H9 (cell line): Measurements from ENCODE around the gene CHAF1A. TPM values are rescaled to one million over a fixed set of nuclear protein-coding genes. Genes with fewer than 3 reads are reported as not detected.
A peak's percentile ranks its signal among the peaks of the same experiment; 100 is the strongest.

Experiments used
- DNase-seq: peaks from one replicate; pipeline ENCODE4 v3.0.0-alpha.2; 2017
- H2AFZ ChIP-seq: one replicate; pipeline ENCODE4 v1.6.1; 2013; ENCODE audit warnings: mild to moderate bottlenecking, low read length, control low read depth, moderate library complexity
- H2AK5ac ChIP-seq: 2 replicates; pipeline ENCODE4 v1.6.1; 2013; ENCODE audit warnings: low read length, control low read depth, mixed read lengths; ENCODE audit not compliant: insufficient read length
- H2BK120ac ChIP-seq: one replicate; pipeline ENCODE4 v1.6.1; 2013; ENCODE audit warnings: low read depth, mild to moderate bottlenecking, low read length, control low read depth, inconsistent platforms; ENCODE audit not compliant: poor library complexity, severe bottlenecking
- H2BK12ac ChIP-seq: 2 replicates; pipeline ENCODE4 v1.6.1; 2013; ENCODE audit warnings: low read length, control low read depth, mixed read lengths, low read depth; ENCODE audit not compliant: insufficient read length
- H2BK15ac ChIP-seq: 2 replicates; pipeline ENCODE4 v1.6.1; 2013; ENCODE audit warnings: low read depth, low read length, control low read depth
- H2BK20ac ChIP-seq: one replicate; pipeline ENCODE4 v1.6.1; 2013; ENCODE audit warnings: low read depth, mild to moderate bottlenecking, low read length, control low read depth, inconsistent platforms; ENCODE audit not compliant: poor library complexity, severe bottlenecking
- H2BK5ac ChIP-seq: 2 replicates; pipeline ENCODE4 v1.6.1; 2013; ENCODE audit warnings: low read length, control low read depth, mixed read lengths; ENCODE audit not compliant: insufficient read length
- H3K14ac ChIP-seq: 2 replicates; pipeline ENCODE4 v1.6.1; 2013; ENCODE audit warnings: low read length, control low read depth; ENCODE audit not compliant: insufficient read depth
- H3K18ac ChIP-seq: 2 replicates; pipeline ENCODE4 v1.6.1; 2013; ENCODE audit warnings: low read depth, mild to moderate bottlenecking, mixed read lengths, low read length, control low read depth; ENCODE audit not compliant: insufficient read length
- H3K23ac ChIP-seq: 2 replicates; pipeline ENCODE4 v1.6.1; 2013; ENCODE audit warnings: low read length, control low read depth, mixed read lengths, low read depth; ENCODE audit not compliant: insufficient read length
- H3K23me2 ChIP-seq: 2 replicates; pipeline ENCODE4 v1.6.1; 2013; ENCODE audit warnings: low read depth, mild to moderate bottlenecking, mixed read lengths, low read length, control low read depth; ENCODE audit not compliant: insufficient read length, poor library complexity, severe bottlenecking
- H3K27ac ChIP-seq: 2 replicates; pipeline ENCODE4 v1.5.1; 2013; ENCODE audit warnings: low read length, control low read depth, mixed read lengths, low read depth; ENCODE audit not compliant: insufficient read length
- H3K27me3 ChIP-seq: 2 replicates; pipeline ENCODE4 v1.6.1; 2013; ENCODE audit warnings: low read length, control low read depth, inconsistent platforms; ENCODE audit not compliant: insufficient read depth
- H3K4ac ChIP-seq: 2 replicates; pipeline ENCODE4 v1.6.1; 2013; ENCODE audit warnings: low read depth, mild to moderate bottlenecking, control low read depth, inconsistent platforms, low read length, moderate library complexity
- H3K4me1 ChIP-seq: 2 replicates; pipeline ENCODE4 v1.6.1; 2013; ENCODE audit warnings: low read length, control low read depth, inconsistent platforms; ENCODE audit not compliant: insufficient read depth
- H3K4me2 ChIP-seq: 2 replicates; pipeline ENCODE4 v1.6.1; 2013; ENCODE audit warnings: low read length, control low read depth, mixed read lengths; ENCODE audit not compliant: insufficient read length, insufficient read depth
- H3K56ac ChIP-seq: 2 replicates; pipeline ENCODE4 v1.6.1; 2013; ENCODE audit warnings: low read depth, mild to moderate bottlenecking, mixed read lengths, low read length, control low read depth; ENCODE audit not compliant: insufficient read length
- H3K79me1 ChIP-seq: 2 replicates; pipeline ENCODE4 v1.6.1; 2013; ENCODE audit warnings: low read depth, mild to moderate bottlenecking, moderate library complexity, low read length, control low read depth, inconsistent platforms; ENCODE audit not compliant: insufficient read depth, poor library complexity, severe bottlenecking
- H3K79me2 ChIP-seq: 2 replicates; pipeline ENCODE4 v1.6.1; 2013; ENCODE audit warnings: low read length, control low read depth, inconsistent platforms; ENCODE audit not compliant: insufficient read depth
- H3K9ac ChIP-seq: 2 replicates; pipeline ENCODE4 v1.6.1; 2013; ENCODE audit warnings: low read length, control low read depth, mixed read lengths; ENCODE audit not compliant: insufficient read length; ENCODE audit errors: extremely low read depth
- H3K9me3 ChIP-seq: one replicate; pipeline ENCODE4 v1.6.1; 2013; ENCODE audit warnings: low read depth, low read length, inconsistent platforms; ENCODE audit not compliant: control insufficient read depth
- H3T11ph ChIP-seq: one replicate; pipeline ENCODE4 v1.6.1; 2013; ENCODE audit warnings: mild to moderate bottlenecking, low read length, control low read depth, inconsistent platforms
- H4K20me1 ChIP-seq: one replicate; pipeline ENCODE4 v1.6.1; 2013; ENCODE audit not compliant: control insufficient read depth, insufficient read length, insufficient read depth
- H4K5ac ChIP-seq: 2 replicates; pipeline ENCODE4 v1.6.1; 2013; ENCODE audit warnings: low read depth, mild to moderate bottlenecking, mixed read lengths, low read length, control low read depth; ENCODE audit not compliant: insufficient read length
- H4K8ac ChIP-seq: replicated peaks from 2 replicates; pipeline ENCODE4 v1.6.1; 2013; ENCODE audit warnings: low read length, control low read depth, mixed read lengths, low read depth; ENCODE audit not compliant: insufficient read length
- H4K91ac ChIP-seq: 2 replicates; pipeline ENCODE4 v1.6.1; 2013; ENCODE audit warnings: low read depth, mild to moderate bottlenecking, moderate library complexity, mixed read lengths, low read length, control low read depth; ENCODE audit not compliant: insufficient read length
- H3K27ac Mint-ChIP-seq, 3 experiments: 2 replicates in 2 of 3; 3 replicates in 1 of 3; pipeline ENCODE4 v1.8.0; 2020 to 2021; ENCODE audit warnings: mixed read lengths in 3 of 3, mild to moderate bottlenecking in 1 of 3, moderate library complexity in 1 of 3
- H3K27me3 Mint-ChIP-seq: 2 replicates; pipeline ENCODE4 v1.8.0; 2021; ENCODE audit warnings: low read depth, mild to moderate bottlenecking, moderate library complexity, mixed read lengths
- H3K36me3 Mint-ChIP-seq, 3 experiments: 2 replicates in 2 of 3; 3 replicates in 1 of 3; pipeline ENCODE4 v1.8.0; 2020 to 2021; ENCODE audit warnings: low read depth in 3 of 3, mixed read lengths in 3 of 3; ENCODE audit not compliant: insufficient read depth in 1 of 3
- H3K4me1 Mint-ChIP-seq, 2 experiments: 2 replicates each; pipeline ENCODE4 v1.8.0; 2020; ENCODE audit warnings: mixed read lengths in 2 of 2
- H3K4me3 Mint-ChIP-seq, 2 experiments: 2 replicates in 1 of 2; 3 replicates in 1 of 2; pipeline ENCODE4 v1.8.0; 2020 to 2021; ENCODE audit warnings: mild to moderate bottlenecking in 2 of 2, mixed read lengths in 2 of 2, moderate library complexity in 1 of 2
- H3K9me3 Mint-ChIP-seq, 2 experiments: 2 replicates in 1 of 2; 3 replicates in 1 of 2; pipeline ENCODE4 v1.8.0; 2020; ENCODE audit warnings: mild to moderate bottlenecking in 2 of 2, mixed read lengths in 2 of 2, moderate library complexity in 1 of 2
- WGBS: extraction: QIAGEN DNeasy Blood & Tissue Kit; methylation state at CpG from one replicate; pipeline ENCODE4 v1.1.7; 2013; ENCODE audit warnings: missing lambda C conversion rate, low lambda C conversion rate, mixed read lengths; ENCODE audit not compliant: insufficient read length; ENCODE audit errors: extremely low coverage; 5-methylcytosine and 5-hydroxymethylcytosine counted together
- total RNA-seq: library from RNA; stranded (reverse); gene quantifications from 2 replicates; pipeline ENCODE4 v1.2.1, GENCODE V29; 2021
- TF ChIP-seq, protein P1 (sequence below): fragments of 200-600 bp; sonication (generic); conservative IDR thresholded peaks from 3 replicates; pipeline ENCODE4 v1.8.0; 2021; ENCODE audit warnings: antibody characterized with exemption, mild to moderate bottlenecking

The CHAF1A gene
- total RNA-seq, 1 experiment from 2014 or later: 143 TPM

DNA sequence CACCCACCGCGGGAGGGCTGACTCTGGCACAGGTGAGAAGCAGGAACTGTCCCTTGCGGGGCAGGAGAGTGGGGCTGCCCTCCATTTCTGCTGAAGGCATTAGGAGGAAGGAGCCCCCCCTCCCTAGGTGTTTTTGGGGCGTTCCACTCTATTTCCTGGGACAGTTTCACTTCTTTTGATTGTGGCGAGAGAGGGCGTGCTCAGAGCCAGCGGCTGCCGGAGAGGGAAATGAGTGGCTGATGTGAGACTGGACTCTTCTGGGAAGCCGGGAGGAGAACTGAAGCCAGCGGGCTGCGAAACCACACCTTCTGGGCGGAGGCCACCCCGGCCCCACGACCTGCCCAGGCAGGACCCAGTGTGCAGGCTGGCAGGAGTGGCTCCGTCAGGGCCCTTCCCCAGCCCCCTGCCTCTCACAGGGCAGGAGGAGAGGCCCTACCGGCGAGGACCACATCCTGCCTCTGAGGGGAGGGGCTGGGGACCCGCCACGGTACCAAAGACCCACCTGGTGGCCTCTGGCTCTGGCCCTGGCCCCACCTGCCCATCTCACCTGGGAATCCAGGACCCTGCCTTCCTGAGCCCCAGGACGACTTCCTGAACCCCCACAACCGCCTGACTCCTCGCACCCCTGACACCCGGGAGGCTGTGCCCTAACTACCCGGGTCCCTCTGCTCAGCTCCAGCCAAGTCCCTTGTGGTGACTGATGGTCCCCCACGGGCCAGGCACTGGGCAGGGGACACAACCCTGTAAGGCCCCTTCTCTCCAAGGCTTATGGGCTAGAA lies 33.1 kb upstream of the CHAF1A start:
- Mint-ChIP-seq H3K36me3 (peaks cover 3 to 20% (median 8%) of the 10 kb centered on the region in 3 experiments; a peak in 4 of 7 replicates), H3K27me3 (peaks cover 4% of the 10 kb centered on the region; the same call in 1 of the 2 replicates)
- no peak overlapping the region for H2BK12ac ChIP-seq

More for the DNA sequence above, 33.1 kb upstream of the CHAF1A start:
- TF ChIP-seq, protein P1, sequence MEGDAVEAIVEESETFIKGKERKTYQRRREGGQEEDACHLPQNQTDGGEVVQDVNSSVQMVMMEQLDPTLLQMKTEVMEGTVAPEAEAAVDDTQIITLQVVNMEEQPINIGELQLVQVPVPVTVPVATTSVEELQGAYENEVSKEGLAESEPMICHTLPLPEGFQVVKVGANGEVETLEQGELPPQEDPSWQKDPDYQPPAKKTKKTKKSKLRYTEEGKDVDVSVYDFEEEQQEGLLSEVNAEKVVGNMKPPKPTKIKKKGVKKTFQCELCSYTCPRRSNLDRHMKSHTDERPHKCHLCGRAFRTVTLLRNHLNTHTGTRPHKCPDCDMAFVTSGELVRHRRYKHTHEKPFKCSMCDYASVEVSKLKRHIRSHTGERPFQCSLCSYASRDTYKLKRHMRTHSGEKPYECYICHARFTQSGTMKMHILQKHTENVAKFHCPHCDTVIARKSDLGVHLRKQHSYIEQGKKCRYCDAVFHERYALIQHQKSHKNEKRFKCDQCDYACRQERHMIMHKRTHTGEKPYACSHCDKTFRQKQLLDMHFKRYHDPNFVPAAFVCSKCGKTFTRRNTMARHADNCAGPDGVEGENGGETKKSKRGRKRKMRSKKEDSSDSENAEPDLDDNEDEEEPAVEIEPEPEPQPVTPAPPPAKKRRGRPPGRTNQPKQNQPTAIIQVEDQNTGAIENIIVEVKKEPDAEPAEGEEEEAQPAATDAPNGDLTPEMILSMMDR: no peak
- no peak overlapping the region for H3K9ac ChIP-seq
- no peak overlapping the region for H4K8ac ChIP-seq
- no peaks in the 10 kb centered on the region for H4K20me1 ChIP-seq
- no peaks in the 10 kb centered on the region; the same call in 1 of the 2 replicates for H3K4me1 ChIP-seq
- no peak overlapping the region for H2AK5ac ChIP-seq
- H3K79me1 ChIP-seq: peaks cover 4% of the 10 kb centered on the region
- peaks cover 13 to 23% of the 10 kb centered on the region in 2 experiments for H3K4me1 Mint-ChIP-seq
- H2BK5ac ChIP-seq: no peak overlapping the region
- H3K27ac ChIP-seq: no peak overlapping the region
- no peak overlapping the region for H2BK120ac ChIP-seq
- H3K9me3 ChIP-seq: no peaks in the 10 kb centered on the region
- no peak overlapping the region for H3K23ac ChIP-seq
- peak; percentile 62 for DNase-seq
- H3K27ac Mint-ChIP-seq: peak overlapping the region in 2 of 3 experiments; percentile 92 to 93; a peak in 5 of 7 replicates
- H3K18ac ChIP-seq: peak overlapping the region; percentile 13
- H3K79me2 ChIP-seq: no peaks in the 10 kb centered on the region; the same call in 1 of the 2 replicates
- H2BK15ac ChIP-seq: no peak overlapping the region
- no peak overlapping the region for H3T11ph ChIP-seq
- no peaks in the 10 kb centered on the region for H3K9me3 Mint-ChIP-seq
- H4K5ac ChIP-seq: no peak overlapping the region
- peak overlapping the region; percentile 16; the same call in 1 of the 2 replicates for H3K14ac ChIP-seq
- H3K27me3 ChIP-seq: no peaks in the 10 kb centered on the region
- no peaks in the 10 kb centered on the region for H3K23me2 ChIP-seq
- H2BK20ac ChIP-seq: no peak overlapping the region
- no peak overlapping the region for H4K91ac ChIP-seq
- H3K4me3 Mint-ChIP-seq: no peak overlapping the region
- no peak overlapping the region for H3K4me2 ChIP-seq
- H2AFZ ChIP-seq: no peak overlapping the region
- no CpG with 5 or more reads among the region's 25 CpGs for WGBS
- no peak overlapping the region for H3K4ac ChIP-seq
- no peak overlapping the region for H3K56ac ChIP-seq
